Type B pancreatic cell (in vitro differentiated cells): ENCODE data around the gene CISTR. TPM values are rescaled to one million over a fixed set of nuclear protein-coding genes. Genes with fewer than 3 reads are reported as not detected.
A peak's percentile ranks its signal among the peaks of the same experiment; 100 is the strongest.

ENCODE experiments used
- DNase-seq: peaks from one replicate; pipeline ENCODE4 v3.0.0; 2021; ENCODE audit warnings: mixed read lengths; ENCODE audit not compliant: unreplicated experiment; ENCODE audit errors: extremely low spot score
- H3K27ac Mint-ChIP-seq: 2 replicates; pipeline ENCODE4 v1.8.0; 2021; ENCODE audit warnings: mild to moderate bottlenecking, mixed read lengths
- H3K27me3 Mint-ChIP-seq: 2 replicates; pipeline ENCODE4 v1.8.0; 2021; ENCODE audit warnings: mixed read lengths
- H3K36me3 Mint-ChIP-seq: 2 replicates; pipeline ENCODE4 v1.8.0; 2021; ENCODE audit warnings: mixed read lengths
- H3K4me1 Mint-ChIP-seq: one replicate; pipeline ENCODE4 v1.8.0; 2021; ENCODE audit warnings: mixed read lengths; ENCODE audit not compliant: unreplicated experiment
- H3K4me3 Mint-ChIP-seq: 2 replicates; pipeline ENCODE4 v1.8.0; 2021; ENCODE audit warnings: mild to moderate bottlenecking, mixed read lengths
- H3K9me3 Mint-ChIP-seq: 2 replicates; pipeline ENCODE4 v1.8.0; 2021; ENCODE audit warnings: mixed read lengths
- total RNA-seq: library from RNA; stranded (reverse); gene quantifications from 2 replicates; pipeline ENCODE4 v1.2.1, GENCODE V29; 2021; ENCODE audit warnings: low replicate concordance
- TF ChIP-seq, protein P1 (sequence below): fragments of 200-600 bp; sonication (generic); conservative IDR thresholded peaks from 2 replicates; pipeline ENCODE4 v1.5.0; 2021; ENCODE audit warnings: antibody characterized with exemption, mild to moderate bottlenecking

The CISTR gene
- total RNA-seq, 1 donor from 2014 or later: not detected

DNA sequence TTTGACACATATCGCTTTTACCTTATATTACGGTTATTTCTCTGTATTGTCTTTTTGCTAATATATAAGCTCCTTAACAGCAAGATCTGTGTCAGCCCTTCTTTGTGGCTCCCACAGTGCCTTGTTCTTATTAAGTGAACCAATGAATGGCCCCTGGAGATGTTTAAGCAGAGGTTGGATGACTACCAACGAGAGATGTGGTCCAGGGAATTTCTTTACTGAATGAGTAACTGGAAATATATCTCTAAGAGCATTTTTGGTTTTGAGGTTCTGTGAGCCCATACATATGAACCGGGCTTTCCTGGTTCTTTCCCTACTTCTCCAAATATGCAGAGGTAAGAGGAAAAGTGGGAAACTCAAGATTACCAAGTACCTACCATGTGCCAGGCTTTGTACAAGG is 48.0 kb downstream of the CISTR start:
- Mint-ChIP-seq H3K9me3 (no peaks in the 10 kb centered on the region), H3K27ac (no peak overlapping the region), H3K4me3 (no peak overlapping the region), H3K36me3 (no peaks in the 10 kb centered on the region), H3K27me3 (peaks cover 94% of the 10 kb centered on the region), H3K4me1 (peaks cover 5% of the 10 kb centered on the region)
- TF ChIP-seq, protein P1, sequence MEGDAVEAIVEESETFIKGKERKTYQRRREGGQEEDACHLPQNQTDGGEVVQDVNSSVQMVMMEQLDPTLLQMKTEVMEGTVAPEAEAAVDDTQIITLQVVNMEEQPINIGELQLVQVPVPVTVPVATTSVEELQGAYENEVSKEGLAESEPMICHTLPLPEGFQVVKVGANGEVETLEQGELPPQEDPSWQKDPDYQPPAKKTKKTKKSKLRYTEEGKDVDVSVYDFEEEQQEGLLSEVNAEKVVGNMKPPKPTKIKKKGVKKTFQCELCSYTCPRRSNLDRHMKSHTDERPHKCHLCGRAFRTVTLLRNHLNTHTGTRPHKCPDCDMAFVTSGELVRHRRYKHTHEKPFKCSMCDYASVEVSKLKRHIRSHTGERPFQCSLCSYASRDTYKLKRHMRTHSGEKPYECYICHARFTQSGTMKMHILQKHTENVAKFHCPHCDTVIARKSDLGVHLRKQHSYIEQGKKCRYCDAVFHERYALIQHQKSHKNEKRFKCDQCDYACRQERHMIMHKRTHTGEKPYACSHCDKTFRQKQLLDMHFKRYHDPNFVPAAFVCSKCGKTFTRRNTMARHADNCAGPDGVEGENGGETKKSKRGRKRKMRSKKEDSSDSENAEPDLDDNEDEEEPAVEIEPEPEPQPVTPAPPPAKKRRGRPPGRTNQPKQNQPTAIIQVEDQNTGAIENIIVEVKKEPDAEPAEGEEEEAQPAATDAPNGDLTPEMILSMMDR: no peak
- DNase-seq: no peak

DNA sequence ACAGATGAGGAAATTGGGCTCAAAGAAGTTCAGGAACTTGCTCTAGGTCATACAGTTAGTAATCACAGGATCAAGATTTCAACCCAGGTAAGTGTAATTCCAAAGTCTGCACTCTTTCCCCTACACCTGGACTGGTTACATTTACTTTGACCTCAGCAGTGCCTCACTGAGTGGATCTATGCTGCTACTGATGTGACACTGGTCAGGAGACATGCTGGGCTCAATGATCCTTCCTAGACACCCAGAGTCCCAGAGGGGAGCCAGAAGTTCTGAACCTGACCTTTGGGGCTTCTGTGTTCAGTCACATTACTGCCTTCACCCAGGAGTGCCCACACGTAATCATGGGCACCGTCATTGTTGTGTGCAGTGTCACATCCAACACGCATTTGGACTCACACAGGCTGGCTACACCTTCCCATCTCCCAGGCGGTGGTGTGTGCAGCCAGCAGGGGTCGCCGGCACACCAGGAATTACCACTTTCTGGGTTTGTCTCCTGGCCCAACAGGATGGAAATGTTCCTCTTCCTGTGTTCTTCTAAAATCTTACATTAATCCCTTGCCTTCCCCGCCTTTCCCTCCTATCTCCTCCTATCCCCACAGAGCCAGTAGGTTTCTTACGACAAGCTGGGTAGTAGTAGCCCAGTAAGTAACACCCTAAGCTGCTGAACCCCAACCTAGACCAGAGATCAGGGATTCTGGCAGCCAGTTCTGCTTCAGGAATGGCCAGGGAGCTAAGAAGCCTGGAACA is 50.1 kb downstream of the CISTR start:
- Mint-ChIP-seq H3K27ac (no peak overlapping the region), H3K27me3 (peaks cover 100% of the 10 kb centered on the region), H3K4me3 (no peak overlapping the region), H3K36me3 (no peaks in the 10 kb centered on the region), H3K4me1 (peaks cover 10% of the 10 kb centered on the region), H3K9me3 (no peaks in the 10 kb centered on the region)
- TF ChIP-seq, protein P1: peak; percentile 94
- DNase-seq: peak; percentile 80

DNA sequence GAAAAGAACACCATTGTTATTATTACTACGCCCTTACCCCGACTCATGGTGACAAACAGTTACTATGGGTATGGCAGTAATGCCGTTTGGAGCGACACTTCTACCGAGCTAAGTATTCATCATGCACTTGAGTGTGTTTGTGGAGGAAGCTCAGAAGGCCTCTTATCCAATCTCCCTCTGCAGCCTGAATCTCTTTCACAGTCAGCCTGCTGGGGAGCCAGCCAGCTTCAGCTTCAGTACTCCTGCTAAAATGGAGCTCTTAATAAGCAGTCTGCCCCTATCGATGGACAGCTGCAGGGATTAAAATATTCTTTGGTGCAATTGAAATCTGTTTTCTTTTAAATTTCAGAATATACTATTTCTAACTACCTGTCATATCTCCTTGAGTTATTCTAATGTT is 51.2 kb downstream of the CISTR start:
- H3K36me3 Mint-ChIP-seq: no peaks in the 10 kb centered on the region
- H3K4me3 Mint-ChIP-seq: no peak overlapping the region
- peaks cover 15% of the 10 kb centered on the region for H3K4me1 Mint-ChIP-seq
- H3K27me3 Mint-ChIP-seq: peaks cover 100% of the 10 kb centered on the region
- no peak for DNase-seq
- TF ChIP-seq, protein P1: no peak
- no peaks in the 10 kb centered on the region for H3K9me3 Mint-ChIP-seq
- H3K27ac Mint-ChIP-seq: no peak overlapping the region

DNA sequence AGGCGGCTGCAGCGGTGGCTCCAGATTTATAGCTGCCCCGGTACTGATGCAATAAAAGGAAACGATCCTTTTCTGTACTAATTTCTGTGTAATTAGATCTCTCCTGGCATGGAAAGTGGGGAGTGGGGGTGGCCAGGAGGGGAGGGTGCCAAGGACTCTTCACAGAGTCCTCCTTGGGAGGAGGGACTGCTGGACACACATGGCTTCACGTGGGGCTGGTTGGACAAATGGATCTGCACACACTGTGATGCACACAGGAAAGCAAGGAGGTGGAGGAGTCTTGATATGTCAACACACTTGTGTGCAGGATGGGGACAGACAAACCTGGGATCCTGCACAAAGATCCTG is 52.1 kb downstream of the CISTR start:
- no peak overlapping the region for H3K27ac Mint-ChIP-seq
- no peak for DNase-seq
- no peaks in the 10 kb centered on the region for H3K9me3 Mint-ChIP-seq
- H3K27me3 Mint-ChIP-seq: peaks cover 99% of the 10 kb centered on the region
- peaks cover 20% of the 10 kb centered on the region for H3K4me1 Mint-ChIP-seq
- H3K36me3 Mint-ChIP-seq: no peaks in the 10 kb centered on the region
- H3K4me3 Mint-ChIP-seq: no peak overlapping the region
- TF ChIP-seq, protein P1: no peak

DNA sequence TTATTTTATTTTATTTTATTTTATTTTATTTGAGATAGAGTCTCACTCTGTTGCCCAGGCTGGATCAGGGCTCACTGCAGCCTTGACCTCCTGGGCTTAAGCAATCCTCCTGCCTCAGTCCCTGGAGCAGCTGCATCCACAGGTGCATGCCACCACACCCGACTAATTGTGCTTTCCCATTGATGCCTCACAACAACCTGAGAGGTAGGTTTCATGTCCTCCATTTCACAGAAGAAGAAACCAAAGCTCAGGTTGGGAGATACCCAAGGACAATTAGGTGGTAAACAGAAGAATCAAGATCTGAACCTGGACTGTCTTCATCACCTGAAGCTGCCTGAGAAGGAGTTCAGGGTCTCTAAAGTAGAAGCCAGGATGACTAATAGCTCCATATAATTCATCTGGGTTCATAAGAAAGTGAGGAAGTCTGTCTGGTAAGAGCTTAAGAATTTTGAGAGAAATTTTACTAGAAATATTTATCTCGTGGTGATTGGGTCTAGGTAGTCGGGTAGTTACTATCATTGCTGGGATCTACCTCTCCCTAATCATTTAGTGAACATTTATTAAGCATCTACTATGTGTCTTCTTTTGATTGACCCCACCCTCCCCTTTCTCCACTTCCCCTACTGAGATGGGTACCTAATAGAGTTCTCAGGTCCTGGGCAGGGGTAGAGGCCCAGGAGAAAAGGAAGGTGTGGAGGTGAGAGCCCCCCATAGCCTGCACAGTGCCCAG is 52.7 kb downstream of the CISTR start:
- Mint-ChIP-seq H3K27ac (no peak overlapping the region), H3K4me3 (no peak overlapping the region)
- DNase-seq: no peak

More for the DNA sequence above, 52.7 kb downstream of the CISTR start:
- Mint-ChIP-seq H3K9me3 (no peaks in the 10 kb centered on the region), H3K4me1 (peaks cover 20% of the 10 kb centered on the region), H3K36me3 (no peaks in the 10 kb centered on the region), H3K27me3 (peaks cover 99% of the 10 kb centered on the region)
- TF ChIP-seq, protein P1: no peak
